Dermis lymphatic vessel endothelial cell (primary cell): Measurements from ENCODE around the gene PALD1. TPM values are rescaled to one million over a fixed set of nuclear protein-coding genes. Genes with fewer than 3 reads are reported as not detected.

Experiments used
- total RNA-seq: library from RNA; depleted of rRNA; stranded (reverse); fragments of >200 nt; gene quantifications from 2 replicates; pipeline ENCODE4 v1.2.1, GENCODE V29; 2014

Gene PALD1
- 109 and 178 TPM in 2 replicates for total RNA-seq

DNA sequence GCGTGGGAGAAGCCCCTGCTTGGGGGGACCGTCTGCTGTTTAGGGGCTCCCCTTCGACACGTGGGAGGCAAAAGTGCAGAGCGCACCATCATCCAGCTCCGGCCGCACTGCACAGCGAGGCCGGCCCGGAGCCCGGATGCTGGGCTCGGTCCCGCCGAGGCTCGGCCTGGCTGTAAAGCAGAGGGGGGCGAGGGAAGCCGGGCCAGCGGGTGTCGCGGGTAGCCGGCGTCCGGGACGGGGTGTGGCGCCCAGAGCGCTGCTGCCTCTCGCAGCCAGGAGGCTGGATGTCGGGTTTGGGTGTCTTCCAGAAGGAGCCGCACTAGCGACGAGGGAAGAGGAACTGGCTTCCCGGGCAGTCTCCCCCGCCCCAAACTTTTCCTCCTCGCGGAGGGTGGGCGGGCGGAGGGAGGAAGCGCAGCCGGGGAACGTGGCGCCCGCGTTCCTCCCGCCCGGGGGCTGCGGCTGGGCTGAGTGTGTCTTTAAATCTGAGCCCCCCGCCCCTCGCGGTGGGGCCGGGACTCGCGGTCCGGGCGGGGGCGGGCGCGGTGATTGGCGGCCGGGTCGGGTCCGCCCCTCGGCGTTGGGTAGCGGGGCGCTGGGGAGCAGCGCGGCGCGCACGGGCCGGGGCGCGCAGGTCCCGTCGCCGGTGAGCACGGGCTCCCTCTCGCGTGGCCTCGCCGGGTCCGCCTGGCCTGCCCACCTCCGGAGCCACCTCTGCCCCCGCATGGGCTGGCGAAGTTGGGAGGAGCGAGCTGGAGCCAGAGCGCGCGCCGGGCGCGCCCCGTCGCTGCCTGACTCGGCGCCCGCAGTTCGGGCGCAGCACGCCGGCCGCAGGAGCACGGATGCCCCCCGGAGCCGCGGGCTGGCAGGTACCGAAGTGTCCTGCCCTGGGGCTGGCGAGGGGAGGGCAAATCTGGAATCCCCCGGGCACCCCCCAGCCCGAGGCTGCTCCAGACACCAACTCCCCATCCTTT is at the start of gene PALD1:
Gene PALD1 (plus strand): TSS at position 577 of the 974 bp plus-strand sequence. CDS start 47,185 bp downstream, outside the sequence.

DNA sequence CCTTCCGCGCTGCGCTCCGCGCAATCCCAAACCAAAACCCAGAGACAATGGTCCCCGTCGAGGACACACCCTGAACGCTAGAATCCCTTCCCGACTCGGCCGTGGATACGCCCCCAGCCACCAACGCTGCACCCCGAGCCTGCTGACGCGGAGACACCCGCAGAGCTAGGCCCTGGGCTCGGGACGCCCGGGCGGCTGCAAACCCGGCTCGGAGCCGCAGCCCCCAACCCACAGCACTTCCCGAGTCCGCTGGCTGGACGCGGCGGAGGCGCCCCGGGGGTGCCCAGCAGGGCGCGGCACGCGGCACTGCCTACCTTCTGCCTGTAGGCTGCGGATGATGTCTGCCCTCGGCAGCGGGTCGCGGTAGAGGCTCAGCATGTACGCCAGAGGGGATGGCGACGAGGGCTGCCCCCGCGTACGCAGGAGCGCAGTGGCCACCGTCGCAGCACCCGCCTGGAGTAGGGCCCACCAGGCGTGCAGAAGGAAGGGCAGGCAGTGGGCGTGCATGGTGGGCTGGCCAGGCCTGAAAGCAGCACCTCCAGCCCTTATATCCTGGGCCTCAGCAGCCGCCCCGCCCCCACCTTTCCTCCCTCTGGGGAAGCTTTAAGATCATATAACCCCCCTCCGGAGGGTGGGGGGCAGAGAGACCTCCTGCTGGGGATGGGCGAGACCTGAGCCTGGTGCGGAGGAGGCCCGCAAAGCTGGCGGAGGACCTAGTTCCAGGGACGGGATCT is 37.2 kb upstream of the PALD1 start, which contains the start of gene NODAL:
Gene NODAL (minus strand): TSS at position 521 of the 734 bp plus-strand sequence. CDS start 14 bp downstream, at position 507.

DNA sequence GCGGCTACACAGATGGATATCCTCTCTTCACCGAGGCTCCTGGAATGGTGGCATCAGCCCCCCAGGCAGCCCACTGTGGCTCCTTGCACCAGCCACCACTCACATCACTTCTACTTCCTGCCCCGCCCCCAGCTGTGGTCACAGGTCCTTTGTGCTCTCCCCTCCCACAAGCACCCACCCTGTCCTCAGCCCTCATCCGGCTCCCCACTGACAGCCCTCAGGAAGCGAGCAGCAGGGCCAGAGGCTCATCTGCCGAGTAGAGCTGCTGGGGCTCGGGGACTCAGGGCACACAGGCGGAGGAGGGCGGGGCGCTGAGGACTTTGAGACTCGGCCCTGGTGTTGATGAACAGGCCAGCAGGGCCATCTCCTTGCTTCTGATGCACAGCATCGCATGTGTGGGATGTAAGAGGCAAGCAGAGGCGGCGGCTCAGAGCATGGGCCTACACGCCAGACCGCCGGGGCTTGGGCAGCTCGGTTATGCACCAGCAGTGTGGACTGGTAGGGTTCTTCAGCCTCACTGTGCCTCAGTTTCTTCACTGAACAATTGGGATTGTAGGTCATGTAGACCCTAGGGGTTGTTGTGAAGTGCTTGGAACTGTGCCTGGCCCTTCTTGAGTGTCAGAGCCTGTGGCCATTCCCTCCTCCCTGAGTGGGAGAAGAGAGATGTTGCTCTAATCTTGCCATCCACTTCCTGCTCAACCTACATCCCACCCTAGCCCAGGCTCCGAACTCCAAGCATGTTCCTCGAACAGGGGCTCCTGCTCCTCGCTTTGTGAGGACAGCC is 124.3 kb downstream of the PALD1 start, which contains the start of gene PRF1:
Gene PRF1 (minus strand): TSS at position 77 of the 784 bp plus-strand sequence. CDS start 1,839 bp downstream, outside the sequence.

Other genes starting within 250 kb of the PALD1 start
- gene PPA1, start 245.3 kb upstream of the PALD1 start, total RNA-seq: 72.9 and 116 TPM in 2 replicates
- not detected in 2 replicates for gene NPFFR1, start 194.8 kb upstream of the PALD1 start, total RNA-seq
- 1.5 and 3.4 TPM in 2 replicates for gene LRRC20, start 96.1 kb upstream of the PALD1 start, total RNA-seq
- gene EIF4EBP2, start 74.6 kb upstream of the PALD1 start, total RNA-seq: 25.1 and 28.9 TPM in 2 replicates
- not detected in 2 replicates for gene NODAL, start 37.1 kb upstream of the PALD1 start, total RNA-seq
- gene PRF1, start 124.0 kb downstream of the PALD1 start, total RNA-seq: not detected in 2 replicates
- gene ADAMTS14, start 193.7 kb downstream of the PALD1 start, total RNA-seq: under 0.01 and 0.11 TPM in 2 replicates